ENCODE results near the gene RAB40A. TPM values are rescaled to one million over a fixed set of nuclear protein-coding genes. Genes with fewer than 3 reads are reported as not detected.

RAB40A gene
- total RNA-seq, 4 donors from 2014 or later: not detected

GRCh38 chrX:103524747-103525146, 5.5 kb upstream of the RAB40A start:
- Histone ChIP-seq H3K4me3 (no peak overlapping the region), H3K4me1 (no peaks in the 10 kb centered on the region), H3K9me3 (no peaks in the 10 kb centered on the region), H3K27me3 (no peaks in the 10 kb centered on the region), H3K36me3 (no peaks in the 10 kb centered on the region), H3K27ac (no peak overlapping the region)
- ATAC-seq: no peak
- no peak for DNase-seq
- in situ Hi-C loops (cut with MboI; ENCODE audit: low sequenced_read_pairs in 4 of 4) (loop anchor here in 1 of 4 donors (25.0 kb wide), 1 partner anchor 288 kb away; no protein-coding TSS in a partner anchor), intact Hi-C loops (cut with DNase I; ENCODE audit: low total_unique reads) (no loop called here)
- no peak for TF ChIP-seq POLR2A (IDR thresholded peaks at IDR 0.05)
- no peak for TF ChIP-seq CTCF (IDR thresholded peaks at IDR 0.05 in 4 of 5, conservative IDR thresholded peaks at IDR 0.05 in 1 of 5)

- in situ Hi-C loops (cut with MboI; ENCODE audit: low sequenced_read_pairs in 4 of 4): no loop called here
- no peak for ATAC-seq
- intact Hi-C loops (cut with DNase I; ENCODE audit: low total_unique reads): no loop called here
- Histone ChIP-seq H3K4me1 (no peaks in the 10 kb centered on the region), H3K27me3 (no peaks in the 10 kb centered on the region), H3K4me3 (no peak overlapping the region), H3K27ac (no peak overlapping the region), H3K9me3 (no peaks in the 10 kb centered on the region), H3K36me3 (no peaks in the 10 kb centered on the region)
- DNase-seq: no peak
- TF ChIP-seq CTCF (IDR thresholded peaks at IDR 0.05 in 4 of 5, conservative IDR thresholded peaks at IDR 0.05 in 1 of 5): no peak
- TF ChIP-seq POLR2A (IDR thresholded peaks at IDR 0.05): no peak
Measured at GRCh38 chrX:103523605-103524004, 4.3 kb upstream of the RAB40A start.

GRCh38 chrX:103520386-103520785, 1.1 kb upstream of the RAB40A start:
- no peaks in the 10 kb centered on the region for H3K9me3 ChIP-seq
- H3K4me1 ChIP-seq: no peaks in the 10 kb centered on the region
- TF ChIP-seq CTCF (IDR thresholded peaks at IDR 0.05 in 4 of 5, conservative IDR thresholded peaks at IDR 0.05 in 1 of 5) (no peak), POLR2A (IDR thresholded peaks at IDR 0.05) (no peak)
- H3K4me3 ChIP-seq: no peak overlapping the region
- intact Hi-C loops (cut with DNase I; ENCODE audit: low total_unique reads): no loop called here
- H3K27me3 ChIP-seq: no peaks in the 10 kb centered on the region
- no peak overlapping the region for H3K27ac ChIP-seq
- ATAC-seq (no peak), DNase-seq (no peak)
- no peaks in the 10 kb centered on the region for H3K36me3 ChIP-seq
- in situ Hi-C loops (cut with MboI; ENCODE audit: low sequenced_read_pairs in 4 of 4): no loop called here

GRCh38 chrX:103518571-103518970, 718 bp downstream of the RAB40A start:
- intact Hi-C loops (cut with DNase I; ENCODE audit: low total_unique reads): no loop called here
- DNase-seq (no peak), ATAC-seq (no peak)
- no peaks in the 10 kb centered on the region for H3K4me1 ChIP-seq
- H3K36me3 ChIP-seq: no peaks in the 10 kb centered on the region
- H3K4me3 ChIP-seq: no peak overlapping the region
- H3K9me3 ChIP-seq: no peaks in the 10 kb centered on the region
- no peak for TF ChIP-seq CTCF (IDR thresholded peaks at IDR 0.05 in 4 of 5, conservative IDR thresholded peaks at IDR 0.05 in 1 of 5)
- no peak overlapping the region for H3K27ac ChIP-seq
- in situ Hi-C loops (cut with MboI; ENCODE audit: low sequenced_read_pairs in 4 of 4): no loop called here
- H3K27me3 ChIP-seq: no peaks in the 10 kb centered on the region

GRCh38 chrX:103517246-103517645, 2.0 kb downstream of the RAB40A start:
- ATAC-seq: no peak
- no peak overlapping the region for H3K27ac ChIP-seq
- no peak for DNase-seq
- in situ Hi-C loops (cut with MboI; ENCODE audit: low sequenced_read_pairs in 4 of 4) (no loop called here), intact Hi-C loops (cut with DNase I; ENCODE audit: low total_unique reads) (no loop called here)
- no peaks in the 10 kb centered on the region for H3K27me3 ChIP-seq
- H3K4me1 ChIP-seq: no peaks in the 10 kb centered on the region
- no peaks in the 10 kb centered on the region for H3K36me3 ChIP-seq
- no peak overlapping the region for H3K4me3 ChIP-seq
- no peak for TF ChIP-seq CTCF (IDR thresholded peaks at IDR 0.05 in 4 of 5, conservative IDR thresholded peaks at IDR 0.05 in 1 of 5)
- TF ChIP-seq POLR2A (IDR thresholded peaks at IDR 0.05): no peak
- no peaks in the 10 kb centered on the region for H3K9me3 ChIP-seq

Data from gastrocnemius medialis (tissue), 4 donors.